HepG2 (cell line): ENCODE measurements around the gene TRIM10. TPM values are rescaled to one million over a fixed set of nuclear protein-coding genes. Genes with fewer than 3 reads are reported as not detected.

Source experiments
- BHLHE40 ChIP-seq: IDR thresholded peaks from 2 replicates; pipeline ENCODE4 v1.6.1; 2011; ENCODE audit warnings: low read length, improper control_type of control experiment
- EED ChIP-seq: sonication (generic); formaldehyde crosslinking; IDR thresholded peaks from 2 replicates; pipeline ENCODE4 v1.5.0; 2020; ENCODE audit warnings: mild to moderate bottlenecking, missing genetic modification reagents
- EZH2 ChIP-seq: conservative IDR thresholded peaks from 2 replicates; pipeline ENCODE4 v1.6.1; 2012; ENCODE audit warnings: mild to moderate bottlenecking, low read depth, low read length, moderate library complexity
- HOXA5 ChIP-seq: sonication (generic); formaldehyde crosslinking; IDR thresholded peaks from 2 replicates; pipeline ENCODE4 v1.4.0; 2020; ENCODE audit warnings: missing genetic modification reagents
- ISL2 ChIP-seq: sonication (generic); formaldehyde crosslinking; IDR thresholded peaks from 2 replicates; pipeline ENCODE4 v1.5.0; 2020; ENCODE audit warnings: missing genetic modification reagents
- JUNB ChIP-seq: sonication (generic); formaldehyde crosslinking; IDR thresholded peaks from 2 replicates; pipeline ENCODE4 v1.8.0; 2022; ENCODE audit warnings: missing genetic modification reagents, mild to moderate bottlenecking, borderline replicate concordance
- MATR3 ChIP-seq: sonication (generic); formaldehyde crosslinking; IDR thresholded peaks from 2 replicates; pipeline ENCODE4 v1.4.0; 2020; ENCODE audit warnings: missing genetic modification reagents
- MBD4 ChIP-seq: IDR thresholded peaks from 2 replicates; pipeline ENCODE4 v1.6.1; 2012; ENCODE audit warnings: low read length, inconsistent platforms, borderline replicate concordance
- NFE2 ChIP-seq: sonication (generic); formaldehyde crosslinking; IDR thresholded peaks from 2 replicates; pipeline ENCODE4 v1.4.0; 2020; ENCODE audit warnings: missing genetic modification reagents
- NFYC ChIP-seq: IDR thresholded peaks from 2 replicates; pipeline ENCODE4 v1.6.1; 2016; ENCODE audit warnings: missing genetic modification reagents, missing compliant biosample characterization
- NONO ChIP-seq, 2 experiments: fragments of 450-650 bp in 1 of 2; sonication (generic) in 1 of 2; formaldehyde crosslinking in 1 of 2; IDR thresholded peaks in 1 of 2; conservative IDR thresholded peaks in 1 of 2; 2 replicates each; pipeline versions ENCODE4 v1.6.1 to v1.8.0; 2017 to 2022; ENCODE audit warnings: mild to moderate bottlenecking in 1 of 2, missing genetic modification reagents in 1 of 2, moderate library complexity in 1 of 2
- RARA ChIP-seq: IDR thresholded peaks from 2 replicates; pipeline ENCODE4 v1.6.1; 2016; ENCODE audit warnings: missing genetic modification reagents, missing compliant biosample characterization
- RORA ChIP-seq: sonication (generic); formaldehyde crosslinking; IDR thresholded peaks from 2 replicates; pipeline ENCODE4 v1.5.0; 2020; ENCODE audit warnings: mild to moderate bottlenecking, missing genetic modification reagents, moderate library complexity
- SOX6 ChIP-seq, 2 experiments: fragments of 450-650 bp in 1 of 2; sonication (generic) in 1 of 2; formaldehyde crosslinking in 1 of 2; IDR thresholded peaks; 2 replicates each; pipeline versions ENCODE4 v1.4.0 to v1.6.1; 2017 to 2020; ENCODE audit warnings: antibody characterized with exemption in 1 of 2, mild to moderate bottlenecking in 1 of 2, missing genetic modification reagents in 1 of 2
- SP4 ChIP-seq: sonication (generic); formaldehyde crosslinking; IDR thresholded peaks from 2 replicates; pipeline ENCODE4 v1.8.1; 2023; ENCODE audit warnings: mild to moderate bottlenecking, missing genetic modification reagents
- U2AF1 ChIP-seq: fragments of 200-400 bp; formaldehyde crosslinking; optimal IDR thresholded peaks from 2 replicates; pipeline ENCODE3; 2017; ENCODE audit warnings: mild to moderate bottlenecking, low read depth, low read length
- YEATS2 ChIP-seq: sonication (generic); formaldehyde crosslinking; IDR thresholded peaks from 2 replicates; pipeline ENCODE4 v1.4.0; 2020; ENCODE audit warnings: missing genetic modification reagents, borderline replicate concordance
- ZBTB1 ChIP-seq: sonication (generic); formaldehyde crosslinking; IDR thresholded peaks from 2 replicates; pipeline ENCODE4 v1.4.0; 2020; ENCODE audit warnings: missing genetic modification reagents, borderline replicate concordance
- ZFP41 ChIP-seq: sonication (generic); formaldehyde crosslinking; IDR thresholded peaks from 2 replicates; pipeline ENCODE4 v1.4.0; 2020; ENCODE audit warnings: mild to moderate bottlenecking, missing genetic modification reagents, borderline replicate concordance
- ZFY ChIP-seq: sonication (generic); formaldehyde crosslinking; IDR thresholded peaks from 2 replicates; pipeline ENCODE4 v1.4.0; 2020; ENCODE audit warnings: missing genetic modification reagents
- ZNF10 ChIP-seq: sonication (generic); formaldehyde crosslinking; IDR thresholded peaks from 2 replicates; pipeline ENCODE4 v1.4.0; 2020; ENCODE audit warnings: mild to moderate bottlenecking, low read depth, missing genetic modification reagents, borderline replicate concordance
- ZNF350 ChIP-seq: sonication (generic); formaldehyde crosslinking; IDR thresholded peaks from 2 replicates; pipeline ENCODE4 v1.4.0; 2020; ENCODE audit warnings: mild to moderate bottlenecking, low read depth, missing genetic modification reagents, borderline replicate concordance
- ZNF557 ChIP-seq: sonication (generic); formaldehyde crosslinking; IDR thresholded peaks from 2 replicates; pipeline ENCODE4 v1.4.0; 2020; ENCODE audit warnings: missing genetic modification reagents
- ZSCAN9 ChIP-seq: IDR thresholded peaks from 2 replicates; pipeline ENCODE4 v1.6.1; 2016; ENCODE audit warnings: borderline replicate concordance
- polyA plus RNA-seq, 8 experiments: library from polyadenylated mRNA; depleted of rRNA in 3 of 8; stranded (reverse) in 7 of 8; unstranded in 1 of 8; fragments of >200 nt; fragmentation: Illumina TruSeq in 4 of 8; extraction: Trizol in 4 of 8; gene quantifications; 2 replicates each; pipeline versions ENCODE4 v1.2.1 to v1.2.3, GENCODE V29; 2011 to 2016; ENCODE audit warnings: low read depth in 4 of 8, missing spikeins in 1 of 8, mixed read lengths in 1 of 8; ENCODE audit not compliant: insufficient read depth in 1 of 8
- total RNA-seq, 5 experiments: library from RNA; depleted of rRNA; stranded (reverse); fragments of >200 nt; fragmentation: Illumina TruSeq; extraction: Trizol; gene quantifications; 2 replicates each; pipeline ENCODE4 v1.2.3, GENCODE V29; 2016; ENCODE audit warnings: low read depth in 1 of 5
- TF ChIP-seq, protein P1 (sequence below): sonication (generic); formaldehyde crosslinking; IDR thresholded peaks from 2 replicates; pipeline ENCODE4 v1.5.0; 2020; ENCODE audit warnings: missing genetic modification reagents, mild to moderate bottlenecking, borderline replicate concordance
- TF ChIP-seq, protein P2 (sequence below): sonication (generic); formaldehyde crosslinking; conservative IDR thresholded peaks from 2 replicates; pipeline ENCODE4 v1.4.0; 2020; ENCODE audit warnings: missing genetic modification reagents
- TF ChIP-seq, protein P3 (sequence below): sonication (generic); formaldehyde crosslinking; IDR thresholded peaks from 2 replicates; pipeline ENCODE4 v1.5.1; 2020; ENCODE audit warnings: mild to moderate bottlenecking, missing genetic modification reagents, borderline replicate concordance

Gene TRIM10
- total and polyA plus RNA-seq, 2 of the 13 experiments (the other 11 are each of a cell fraction or from before 2014, with no cell fraction given) = 4.1 to 6.8 TPM

DNA sequence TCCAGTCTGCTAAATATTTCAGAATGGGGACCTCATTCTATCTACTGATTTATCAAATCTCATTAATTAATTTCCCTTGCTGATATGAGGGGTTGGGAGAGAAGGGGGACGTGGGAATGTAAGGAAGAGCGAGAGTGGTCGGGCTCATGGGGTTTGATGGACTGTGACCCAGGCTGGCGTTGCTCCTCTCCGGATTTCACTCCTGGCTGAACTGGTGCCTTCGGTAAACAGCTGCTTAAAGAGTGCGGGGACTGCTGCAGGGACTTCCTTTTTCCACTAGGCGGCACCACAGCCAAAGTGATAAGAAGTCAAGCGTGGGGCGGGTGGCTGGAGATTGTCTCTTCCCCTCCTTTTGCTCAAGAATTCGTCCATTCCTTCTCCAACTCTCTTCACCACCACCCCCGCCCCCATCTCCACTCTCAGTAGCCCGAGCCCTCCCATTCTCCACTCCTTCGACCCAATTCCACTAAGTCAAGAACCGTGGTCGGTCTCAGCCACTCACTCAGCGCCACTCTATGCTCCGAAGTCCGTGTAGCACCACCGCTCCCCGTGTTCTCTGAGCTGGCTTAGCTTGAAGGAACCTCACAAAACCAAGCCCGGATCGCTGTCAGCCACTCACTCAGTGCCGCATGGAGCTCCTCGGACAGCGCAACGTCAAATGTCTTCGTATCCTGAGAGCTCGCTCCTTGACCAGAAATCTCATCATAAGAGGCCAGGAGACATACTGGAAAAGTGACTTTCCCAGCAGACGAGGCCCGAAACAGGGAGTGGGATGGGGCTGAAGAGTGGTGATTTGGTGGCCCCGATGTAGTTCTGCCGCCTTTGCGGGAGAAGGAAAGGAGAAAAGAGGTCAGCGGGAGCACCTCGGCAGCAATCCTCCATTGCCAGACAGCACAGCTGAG lies 57.8 kb downstream of the TRIM10 start (continued):
- peak; percentile 87; the same call in 1 of the 2 replicates for TF ChIP-seq ZNF350 (CRISPR knock-in tag)
- TF ChIP-seq ZFP41 (CRISPR knock-in tag) = no peak
- TF ChIP-seq, protein P1, sequence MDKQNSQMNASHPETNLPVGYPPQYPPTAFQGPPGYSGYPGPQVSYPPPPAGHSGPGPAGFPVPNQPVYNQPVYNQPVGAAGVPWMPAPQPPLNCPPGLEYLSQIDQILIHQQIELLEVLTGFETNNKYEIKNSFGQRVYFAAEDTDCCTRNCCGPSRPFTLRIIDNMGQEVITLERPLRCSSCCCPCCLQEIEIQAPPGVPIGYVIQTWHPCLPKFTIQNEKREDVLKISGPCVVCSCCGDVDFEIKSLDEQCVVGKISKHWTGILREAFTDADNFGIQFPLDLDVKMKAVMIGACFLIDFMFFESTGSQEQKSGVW = no peak
- TF ChIP-seq EZH2 = no peak
- no peak for TF ChIP-seq MATR3 (CRISPR knock-in tag)
- 0 out of 2 replicates have a peak, but pooled peaks have one; percentile 11 for TF ChIP-seq BHLHE40
- peak; percentile 76; the same call in 1 of the 2 replicates for TF ChIP-seq YEATS2 (CRISPR knock-in tag)
- TF ChIP-seq SP4 (CRISPR knock-in tag) = peak; percentile 76
- TF ChIP-seq NFYC (CRISPR knock-in tag) = no peak
- TF ChIP-seq ZSCAN9 = 0 out of 2 replicates have a peak, but pooled peaks have one; percentile 68
- TF ChIP-seq, protein P2, sequence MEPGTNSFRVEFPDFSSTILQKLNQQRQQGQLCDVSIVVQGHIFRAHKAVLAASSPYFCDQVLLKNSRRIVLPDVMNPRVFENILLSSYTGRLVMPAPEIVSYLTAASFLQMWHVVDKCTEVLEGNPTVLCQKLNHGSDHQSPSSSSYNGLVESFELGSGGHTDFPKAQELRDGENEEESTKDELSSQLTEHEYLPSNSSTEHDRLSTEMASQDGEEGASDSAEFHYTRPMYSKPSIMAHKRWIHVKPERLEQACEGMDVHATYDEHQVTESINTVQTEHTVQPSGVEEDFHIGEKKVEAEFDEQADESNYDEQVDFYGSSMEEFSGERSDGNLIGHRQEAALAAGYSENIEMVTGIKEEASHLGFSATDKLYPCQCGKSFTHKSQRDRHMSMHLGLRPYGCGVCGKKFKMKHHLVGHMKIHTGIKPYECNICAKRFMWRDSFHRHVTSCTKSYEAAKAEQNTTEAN (CRISPR knock-in tag) = no peak; the same call in 1 of the 2 replicates
- no peak for TF ChIP-seq NONO (IDR thresholded peaks at IDR 0.05)
- peak; percentile 48; the same call in 1 of the 2 replicates for TF ChIP-seq NONO (CRISPR knock-in tag; conservative IDR thresholded peaks at IDR 0.05)
- TF ChIP-seq U2AF1 = no peak
- no peak for TF ChIP-seq ZBTB1
- TF ChIP-seq HOXA5 (CRISPR knock-in tag) = peak; percentile 74; the same call in 1 of the 2 replicates
- no peak for TF ChIP-seq RORA
- TF ChIP-seq RARA (CRISPR knock-in tag) = 0 out of 2 replicates have a peak, but pooled peaks have one; percentile 46
- no peak for TF ChIP-seq ZNF557 (CRISPR knock-in tag)
- TF ChIP-seq ZFY (CRISPR knock-in tag) = no peak; the same call in 1 of the 2 replicates
- TF ChIP-seq JUNB (CRISPR knock-in tag) = no peak
- no peak for TF ChIP-seq SOX6 (IDR thresholded peaks at IDR 0.05)
- peak; percentile 62 for TF ChIP-seq SOX6 (CRISPR knock-in tag; IDR thresholded peaks at IDR 0.05)
- no peak for TF ChIP-seq NFE2 (CRISPR knock-in tag)
- no peak for TF ChIP-seq EED
- TF ChIP-seq, protein P3, sequence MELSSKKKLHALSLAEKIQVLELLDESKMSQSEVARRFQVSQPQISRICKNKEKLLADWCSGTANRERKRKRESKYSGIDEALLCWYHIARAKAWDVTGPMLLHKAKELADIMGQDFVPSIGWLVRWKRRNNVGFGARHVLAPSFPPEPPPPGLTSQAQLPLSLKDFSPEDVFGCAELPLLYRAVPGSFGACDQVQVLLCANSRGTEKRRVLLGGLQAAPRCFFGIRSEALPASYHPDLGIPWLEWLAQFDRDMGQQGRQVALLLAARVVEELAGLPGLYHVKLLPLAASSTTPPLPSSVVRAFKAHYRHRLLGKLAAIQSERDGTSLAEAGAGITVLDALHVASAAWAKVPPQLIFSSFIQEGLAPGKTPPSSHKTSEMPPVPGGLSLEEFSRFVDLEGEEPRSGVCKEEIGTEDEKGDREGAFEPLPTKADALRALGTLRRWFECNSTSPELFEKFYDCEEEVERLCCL (CRISPR knock-in tag) = no peak
- TF ChIP-seq ZNF10 = no peak
- 0 out of 2 replicates have a peak, but pooled peaks have one; percentile 25 for TF ChIP-seq ISL2 (CRISPR knock-in tag)
- no peak for TF ChIP-seq MBD4
